ENCODE data around the gene GNAT3. TPM values are rescaled to one million over a fixed set of nuclear protein-coding genes. Genes with fewer than 3 reads are reported as not detected.

Gene GNAT3
- total and polyA plus RNA-seq, 2 donors from 2014 or later: not detected

GRCh38 chr7:80435521-80435920, 76.3 kb downstream of the GNAT3 start:
- TF ChIP-seq CTCF (IDR thresholded peaks at IDR 0.05; ENCODE audit: borderline replicate concordance, extremely low read depth, insufficient read depth): no peak
- DNase-seq: no peak
- H3K9ac ChIP-seq (ENCODE audit: low read length in 3 of 3): no peak overlapping the region
- H3K36me3 ChIP-seq (ENCODE audit: control insufficient read depth in 2 of 3, insufficient read depth in 3 of 3, low read length in 3 of 3): no peaks in the 10 kb centered on the region
- no peaks in the 10 kb centered on the region for H3K9me3 ChIP-seq (ENCODE audit: control insufficient read depth in 2 of 3, insufficient read depth in 1 of 3, low read length in 3 of 3)
- H3K27me3 ChIP-seq (ENCODE audit: control insufficient read depth, insufficient read depth, low read length): no peaks in the 10 kb centered on the region
- no peak overlapping the region for H3K4me3 ChIP-seq (ENCODE audit: low read length in 3 of 3)
- no peaks in the 10 kb centered on the region for H3K4me1 ChIP-seq (ENCODE audit: control insufficient read depth in 2 of 3, insufficient read depth in 2 of 3, low read depth in 1 of 3, low read length in 3 of 3)
- no peak for FAIRE-seq
- intact Hi-C loops (cut with DNase I): loop anchor here (10.0 kb wide), 1 partner anchor 229 kb away; no protein-coding TSS in a partner anchor
- no peak overlapping the region for H3K27ac ChIP-seq (ENCODE audit: low read depth in 2 of 2, low read length in 2 of 2)

DNA sequence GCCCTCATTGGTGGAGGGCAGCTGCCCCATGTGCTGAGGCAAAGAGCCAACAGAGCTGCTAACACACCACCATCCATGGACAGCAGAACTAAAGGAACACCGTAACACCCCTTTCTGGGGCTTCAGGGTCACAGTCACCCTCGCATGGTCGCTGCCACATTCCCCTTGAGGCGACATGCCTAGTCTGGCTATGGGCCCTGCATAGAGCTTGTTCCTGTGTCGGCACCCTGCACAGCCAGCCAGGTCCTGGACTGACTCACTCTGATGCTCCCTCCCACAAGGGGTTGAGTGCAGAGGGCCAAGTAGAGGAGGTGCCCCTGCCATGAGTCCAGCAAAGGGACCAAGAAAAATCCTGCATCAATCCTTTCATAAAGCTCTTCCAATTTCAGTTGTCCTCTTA, 77.8 kb downstream of the GNAT3 start:
- Histone ChIP-seq H3K27me3 (ENCODE audit: control insufficient read depth, insufficient read depth, low read length) (no peaks in the 10 kb centered on the region), H3K4me3 (ENCODE audit: low read length in 3 of 3) (no peak overlapping the region), H3K9me3 (ENCODE audit: control insufficient read depth in 2 of 3, insufficient read depth in 1 of 3, low read length in 3 of 3) (no peaks in the 10 kb centered on the region), H3K27ac (ENCODE audit: low read depth in 2 of 2, low read length in 2 of 2) (no peak overlapping the region), H3K9ac (ENCODE audit: low read length in 3 of 3) (no peak overlapping the region), H3K36me3 (ENCODE audit: control insufficient read depth in 2 of 3, insufficient read depth in 3 of 3, low read length in 3 of 3) (no peaks in the 10 kb centered on the region), H3K4me1 (ENCODE audit: control insufficient read depth in 2 of 3, insufficient read depth in 2 of 3, low read depth in 1 of 3, low read length in 3 of 3) (no peaks in the 10 kb centered on the region)
- no peak for FAIRE-seq
- no peak for TF ChIP-seq CTCF (IDR thresholded peaks at IDR 0.05; ENCODE audit: borderline replicate concordance, extremely low read depth, insufficient read depth)
- no peak for DNase-seq
- intact Hi-C loops (cut with DNase I): loop anchor here (10.0 kb wide), 1 partner anchor 231 kb away; no protein-coding TSS in a partner anchor

DNA sequence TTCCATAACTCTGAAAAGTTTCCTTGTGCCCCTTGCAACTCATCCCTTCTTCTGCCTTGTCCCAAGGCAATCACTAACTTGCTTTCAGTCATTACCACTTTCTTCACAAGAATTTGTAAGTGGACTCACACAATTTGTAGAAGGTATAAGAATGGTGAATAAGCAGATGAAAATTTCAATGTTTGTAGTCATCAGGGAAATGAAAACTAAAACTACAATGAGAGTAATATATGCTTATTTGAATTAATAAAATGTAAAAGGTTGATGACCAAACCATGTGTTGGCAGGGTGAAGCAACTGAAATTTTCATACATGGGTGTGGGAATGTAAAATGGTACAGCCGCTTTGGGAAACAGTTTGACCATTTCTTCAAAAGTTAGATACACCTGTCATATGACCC, 79.7 kb downstream of the GNAT3 start:
- Histone ChIP-seq H3K4me3 (ENCODE audit: low read length in 3 of 3) (no peak overlapping the region), H3K27me3 (ENCODE audit: control insufficient read depth, insufficient read depth, low read length) (no peaks in the 10 kb centered on the region), H3K27ac (ENCODE audit: low read depth in 2 of 2, low read length in 2 of 2) (no peak overlapping the region), H3K9me3 (ENCODE audit: control insufficient read depth in 2 of 3, insufficient read depth in 1 of 3, low read length in 3 of 3) (no peaks in the 10 kb centered on the region), H3K9ac (ENCODE audit: low read length in 3 of 3) (no peak overlapping the region), H3K4me1 (ENCODE audit: control insufficient read depth in 2 of 3, insufficient read depth in 2 of 3, low read depth in 1 of 3, low read length in 3 of 3) (no peaks in the 10 kb centered on the region), H3K36me3 (ENCODE audit: control insufficient read depth in 2 of 3, insufficient read depth in 3 of 3, low read length in 3 of 3) (no peaks in the 10 kb centered on the region)
- FAIRE-seq (no peak), DNase-seq (no peak)
- intact Hi-C loops (cut with DNase I): loop anchor here (10.0 kb wide), 1 partner anchor 233 kb away; no protein-coding TSS in a partner anchor
- no peak for TF ChIP-seq CTCF (IDR thresholded peaks at IDR 0.05; ENCODE audit: borderline replicate concordance, extremely low read depth, insufficient read depth)

- TF ChIP-seq CTCF (IDR thresholded peaks at IDR 0.05; ENCODE audit: borderline replicate concordance, extremely low read depth, insufficient read depth): no peak
- intact Hi-C loops (cut with DNase I): no loop called here
- no peak for FAIRE-seq
Observed at GRCh38 chr7:80429181-80429580, 82.7 kb downstream of the GNAT3 start.

More at GRCh38 chr7:80429181-80429580, 82.7 kb downstream of the GNAT3 start:
- Histone ChIP-seq H3K9ac (ENCODE audit: low read length in 3 of 3) (no peak overlapping the region), H3K36me3 (ENCODE audit: control insufficient read depth in 2 of 3, insufficient read depth in 3 of 3, low read length in 3 of 3) (no peaks in the 10 kb centered on the region), H3K27me3 (ENCODE audit: control insufficient read depth, insufficient read depth, low read length) (no peaks in the 10 kb centered on the region), H3K4me1 (ENCODE audit: control insufficient read depth in 2 of 3, insufficient read depth in 2 of 3, low read depth in 1 of 3, low read length in 3 of 3) (no peaks in the 10 kb centered on the region), H3K9me3 (ENCODE audit: control insufficient read depth in 2 of 3, insufficient read depth in 1 of 3, low read length in 3 of 3) (no peaks in the 10 kb centered on the region), H3K4me3 (ENCODE audit: low read length in 3 of 3) (no peak overlapping the region), H3K27ac (ENCODE audit: low read depth in 2 of 2, low read length in 2 of 2) (no peak overlapping the region)
- no peak for DNase-seq
